Measurements from ENCODE around the gene VNN1.
A peak's percentile ranks its signal among the peaks of the same experiment; 100 is the strongest.
"Not testable (repeated sequence)": the region's sequence is repeated elsewhere in the genome, so short reads cannot be mapped to it uniquely, and the experiment has no call there.

VNN1 gene

DNA sequence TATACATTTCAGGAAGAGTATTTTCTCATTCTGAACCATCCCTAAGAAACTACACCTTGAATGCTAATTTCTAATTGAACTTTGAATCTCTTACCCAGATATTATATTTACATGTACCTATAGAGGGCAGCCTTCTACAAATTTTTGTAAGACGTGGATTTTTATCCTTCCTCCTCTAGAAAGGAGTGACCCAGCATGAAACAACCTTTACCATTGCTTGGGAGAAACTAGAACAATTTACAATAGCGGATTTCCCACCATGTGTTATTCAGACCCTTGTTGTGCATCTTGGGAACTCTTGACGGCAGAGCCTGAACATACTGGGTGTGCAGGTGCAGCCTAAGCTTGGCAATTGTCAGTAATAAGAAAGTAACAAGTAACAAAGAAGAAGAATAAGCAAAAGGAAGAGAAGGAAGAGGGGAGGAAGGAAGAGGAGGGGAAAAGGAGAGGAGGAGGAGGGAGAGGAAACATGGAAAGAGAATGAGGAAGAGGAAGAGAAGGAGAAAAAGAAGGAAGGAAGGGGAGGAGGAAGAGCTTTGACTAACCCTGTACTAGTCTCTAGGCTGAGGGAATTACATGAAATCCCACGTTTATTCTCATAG, 44.1 kb downstream of the VNN1 start:
- DNase-seq (ENCODE audit: low read depth): peak; percentile 14

GRCh38 chr6:132666118-132666517, 47.7 kb downstream of the VNN1 start:
- DNase-seq (ENCODE audit: low read depth): no peak

DNA sequence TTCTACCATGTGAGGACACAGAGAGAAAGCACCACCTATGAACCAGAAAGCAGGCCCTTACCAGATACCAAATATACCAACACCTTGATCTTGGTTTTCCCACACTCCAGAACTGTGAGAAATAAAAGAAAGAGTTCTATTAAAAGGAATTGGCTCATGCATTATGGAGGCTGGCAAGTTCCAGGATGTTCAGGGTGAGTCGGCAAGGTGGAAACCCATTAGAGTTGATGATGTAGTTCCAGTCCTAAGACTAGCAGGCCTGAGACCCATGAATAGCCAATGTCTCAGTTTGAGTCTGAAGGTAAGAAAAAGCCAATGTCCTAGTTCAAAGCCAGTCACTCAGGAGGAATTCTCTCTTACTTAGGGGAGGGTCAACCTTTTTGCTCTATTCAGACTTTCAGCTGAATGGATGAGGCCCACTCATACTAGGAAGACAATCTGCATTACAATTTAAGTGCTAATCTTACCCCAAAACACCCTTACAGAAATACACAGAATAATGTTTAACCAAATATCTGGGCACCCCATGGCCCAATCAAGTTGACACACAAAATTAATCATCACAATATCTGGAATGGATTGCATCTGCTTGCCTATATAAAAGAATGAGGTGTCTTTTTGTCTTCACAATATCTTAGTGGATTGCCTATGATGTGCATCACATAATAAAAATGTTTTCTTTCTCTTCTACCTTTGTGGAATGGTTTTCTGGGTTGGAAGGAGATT, 49.4 kb downstream of the VNN1 start:
- DNase-seq (ENCODE audit: low read depth): no peak

DNA sequence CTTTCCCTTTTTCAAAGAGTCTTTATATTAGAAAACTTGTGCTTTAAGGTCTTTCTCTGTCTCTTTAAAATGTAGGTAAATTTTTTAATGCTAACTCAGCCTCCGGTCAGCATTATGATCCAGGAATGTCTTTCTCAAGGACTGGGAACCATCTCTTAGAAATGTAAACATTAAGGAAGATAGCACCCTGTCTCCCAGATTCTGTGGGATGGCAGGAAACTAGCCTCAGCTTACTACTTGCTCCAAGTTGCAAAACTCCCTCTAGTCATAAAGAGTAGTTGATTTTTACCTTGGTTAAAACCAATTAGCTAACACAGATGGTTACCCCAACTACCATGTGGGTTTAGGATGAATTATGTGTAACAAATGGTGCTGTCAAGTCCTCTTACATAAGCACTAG, 50.2 kb downstream of the VNN1 start:
- no peak for DNase-seq (ENCODE audit: low read depth)

GRCh38 chr6:132661906-132662305, 51.9 kb downstream of the VNN1 start:
- no peak for DNase-seq (ENCODE audit: low read depth)

- DNase-seq (ENCODE audit: low read depth): no peak
Observed at GRCh38 chr6:132659082-132659481, 54.8 kb downstream of the VNN1 start, which contains the start of gene TAAR1. Gene TAAR1, minus strand, starts transcription at chr6:132659182. Its CDS starts 13,179 bp downstream, at chr6:132646003.

- no peak for DNase-seq (ENCODE audit: low read depth)
Observed at GRCh38 chr6:132651062-132651461, 62.8 kb downstream of the VNN1 start.

GRCh38 chr6:132650429-132650828, 63.4 kb downstream of the VNN1 start:
- DNase-seq (ENCODE audit: low read depth): no peak

DNA sequence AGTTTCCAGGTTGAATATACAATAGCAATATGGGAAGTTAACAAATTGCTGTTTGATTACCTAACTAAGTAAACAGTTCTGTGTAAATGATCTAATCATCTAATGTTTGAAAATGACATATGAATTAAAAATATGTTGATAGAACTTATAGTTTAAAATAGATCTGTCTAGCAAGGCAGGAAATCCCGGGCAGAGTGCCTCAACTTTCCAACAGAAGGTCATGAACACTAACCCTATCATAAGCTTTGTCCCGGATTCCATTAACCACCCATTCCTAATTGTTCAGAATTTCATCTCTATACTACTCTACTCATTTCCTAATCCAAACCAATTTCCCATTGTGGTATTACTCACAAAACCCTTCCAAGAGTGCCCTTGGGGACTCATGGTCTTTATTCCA, 65.0 kb downstream of the VNN1 start:
- DNase-seq (ENCODE audit: low read depth): no peak

DNA sequence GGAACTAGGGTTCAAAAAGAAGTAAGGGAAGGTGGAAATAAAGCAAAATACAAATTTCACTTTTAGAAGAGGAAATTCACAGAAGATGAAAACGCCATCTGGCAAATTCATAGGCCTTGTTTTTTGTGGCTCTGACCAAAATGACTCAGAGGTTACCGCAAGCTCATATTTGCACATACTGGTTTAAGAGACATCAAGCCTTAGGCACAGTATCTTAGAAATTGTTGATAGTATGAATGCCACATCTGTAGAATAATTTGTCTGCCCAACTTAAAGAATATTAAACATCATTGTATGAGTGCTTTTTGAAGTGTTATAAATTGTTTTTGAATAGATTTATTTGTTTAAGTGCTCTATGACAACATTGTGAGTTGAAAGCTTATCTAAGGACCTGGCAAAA, 65.5 kb downstream of the VNN1 start:
- DNase-seq (ENCODE audit: low read depth): no peak

GRCh38 chr6:132643547-132643946, 70.3 kb downstream of the VNN1 start:
- no peak for DNase-seq (ENCODE audit: low read depth)

- DNase-seq (ENCODE audit: low read depth): not testable (repeated sequence)
Observed at GRCh38 chr6:132637135-132637534, 76.7 kb downstream of the VNN1 start.

DNA sequence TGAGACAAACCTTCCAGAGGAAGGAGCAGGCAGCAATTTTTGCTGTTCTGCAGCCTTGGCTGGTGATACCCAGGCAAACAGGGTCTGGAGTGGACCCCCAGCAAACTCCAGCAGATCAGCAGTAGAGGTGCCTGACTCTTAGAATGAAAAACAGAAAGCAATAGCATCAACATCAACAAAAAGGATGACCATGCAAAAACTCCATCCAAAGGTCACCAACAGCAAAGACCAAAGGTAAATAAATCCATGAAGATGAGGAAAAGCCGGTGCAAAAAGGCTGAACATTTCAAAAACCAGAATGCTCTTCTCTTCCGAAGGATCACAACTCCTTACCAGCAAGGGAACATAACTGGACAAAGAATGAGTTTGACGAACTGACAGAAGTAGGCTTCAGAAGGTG, 77.9 kb downstream of the VNN1 start:
- DNase-seq (ENCODE audit: low read depth): not testable (repeated sequence)

- DNase-seq (ENCODE audit: low read depth): not testable (repeated sequence)
Observed at GRCh38 chr6:132635288-132635687, 78.6 kb downstream of the VNN1 start.

GRCh38 chr6:132634796-132635195, 79.1 kb downstream of the VNN1 start:
- no peak for DNase-seq (ENCODE audit: low read depth)

DNA sequence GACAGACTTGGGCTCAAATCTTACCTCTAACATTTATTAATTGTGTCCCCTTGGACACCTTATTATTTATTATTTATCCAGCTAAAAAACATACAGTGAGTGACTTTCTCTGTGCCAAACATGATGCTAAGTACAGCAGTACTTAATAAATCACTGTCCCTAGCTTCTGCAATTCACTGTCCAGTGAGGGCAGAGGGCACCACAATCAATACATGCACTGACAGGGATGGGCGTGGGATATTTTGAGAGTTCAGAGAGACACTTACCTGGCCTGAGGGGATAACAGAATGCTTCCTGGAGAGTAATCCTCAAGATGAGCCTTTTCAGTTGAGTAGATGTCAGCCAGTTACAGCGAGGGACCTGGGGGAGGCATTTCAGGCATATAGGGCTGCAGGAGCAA, 80.5 kb downstream of the VNN1 start:
- DNase-seq (ENCODE audit: low read depth): no peak

Data from fibroblast of the conjunctiva (primary cell).